ENCODE data around the gene CFB.
A peak's percentile ranks its signal among the peaks of the same experiment; 100 is the strongest.
"Not testable (repeated sequence)": the region's sequence is repeated elsewhere in the genome, so short reads cannot be mapped to it uniquely, and the experiment has no call there.

The CFB gene

DNA sequence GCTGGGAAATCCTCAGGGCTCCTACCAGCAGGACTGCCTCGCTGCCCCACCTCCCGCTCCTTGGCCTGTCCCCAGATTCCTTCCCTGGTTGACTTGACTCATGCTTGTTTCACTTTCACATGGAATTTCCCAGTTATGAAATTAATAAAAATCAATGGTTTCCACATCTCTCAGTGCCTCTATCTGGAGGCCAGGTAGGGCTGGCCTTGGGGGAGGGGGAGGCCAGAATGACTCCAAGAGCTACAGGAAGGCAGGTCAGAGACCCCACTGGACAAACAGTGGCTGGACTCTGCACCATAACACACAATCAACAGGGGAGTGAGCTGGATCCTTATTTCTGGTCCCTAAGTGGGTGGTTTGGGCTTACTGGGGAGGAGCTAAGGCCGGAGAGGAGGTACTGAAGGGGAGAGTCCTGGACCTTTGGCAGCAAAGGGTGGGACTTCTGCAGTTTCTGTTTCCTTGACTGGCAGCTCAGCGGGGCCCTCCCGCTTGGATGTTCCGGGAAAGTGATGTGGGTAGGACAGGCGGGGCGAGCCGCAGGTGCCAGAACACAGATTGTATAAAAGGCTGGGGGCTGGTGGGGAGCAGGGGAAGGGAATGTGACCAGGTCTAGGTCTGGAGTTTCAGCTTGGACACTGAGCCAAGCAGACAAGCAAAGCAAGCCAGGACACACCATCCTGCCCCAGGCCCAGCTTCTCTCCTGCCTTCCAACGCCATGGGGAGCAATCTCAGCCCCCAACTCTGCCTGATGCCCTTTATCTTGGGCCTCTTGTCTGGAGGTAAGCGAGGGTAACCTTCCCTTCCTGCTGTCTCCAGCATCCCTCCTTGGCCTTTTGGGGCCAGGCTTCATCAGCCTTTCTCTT lies at the start of gene CFB:
Gene CFB (plus strand): TSS at position 589 of the 863 bp plus-strand sequence. CDS start 127 bp downstream, at position 716.
- DNase-seq (ENCODE audit: low spot score) = no peak

DNA sequence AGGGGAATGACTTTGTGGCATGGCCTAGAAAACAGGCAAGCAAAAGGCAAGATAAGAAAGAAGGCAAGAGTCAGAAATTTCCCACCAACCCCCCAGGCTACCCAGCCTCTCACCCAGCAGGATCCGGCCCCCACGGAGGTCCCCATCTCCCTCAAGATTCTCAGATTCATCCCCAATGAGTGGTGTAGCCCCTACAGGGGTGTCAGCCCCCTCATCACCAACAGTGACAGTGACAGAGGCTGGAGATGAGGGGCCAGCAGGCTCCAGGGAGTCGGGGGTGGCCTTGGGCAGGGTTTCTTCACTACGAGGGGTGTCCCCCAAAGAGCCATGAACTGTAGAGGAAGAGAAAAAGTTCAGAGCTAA lies 49.4 kb upstream of the CFB start:
- DNase-seq (ENCODE audit: low spot score) = no peak

DNA sequence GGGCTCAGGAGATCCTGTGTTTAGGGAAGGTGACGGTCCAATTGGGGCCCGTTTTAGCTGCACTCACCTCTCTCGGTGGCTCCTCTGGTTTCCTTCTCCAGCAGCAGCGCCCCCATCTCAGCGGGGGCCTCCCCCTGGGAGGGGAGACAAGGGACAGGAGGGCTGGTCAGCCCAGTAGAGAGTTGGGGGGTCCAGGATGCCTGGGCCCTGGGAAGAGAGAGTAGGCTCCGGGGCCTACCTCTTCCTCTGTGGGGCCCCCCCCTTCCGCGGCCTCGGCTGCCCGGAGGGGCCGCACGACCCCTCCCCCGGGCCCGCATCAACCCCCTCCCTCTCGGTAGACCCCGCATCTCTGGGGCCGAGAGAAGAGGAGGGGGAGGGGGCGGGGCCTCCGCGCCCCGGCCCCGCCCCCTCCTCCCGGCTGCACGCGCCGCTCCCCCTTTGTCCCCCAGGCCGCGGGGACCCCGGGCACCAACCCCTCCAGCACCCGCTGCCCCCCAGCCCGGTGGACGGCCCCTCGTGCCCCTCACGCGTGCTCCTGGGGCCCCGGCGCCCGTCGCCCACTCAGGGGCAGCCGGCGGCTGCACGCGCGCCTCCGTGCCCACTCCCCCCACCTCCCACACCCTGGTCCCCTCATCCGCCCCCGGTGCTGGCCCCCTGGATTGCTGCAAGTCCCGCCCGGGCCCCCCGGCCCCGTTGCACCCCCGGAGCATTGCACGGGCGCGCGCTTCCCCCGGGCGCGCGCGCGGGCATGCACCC lies 48.9 kb upstream of the CFB start:
- DNase-seq (ENCODE audit: low spot score) = no peak

DNA sequence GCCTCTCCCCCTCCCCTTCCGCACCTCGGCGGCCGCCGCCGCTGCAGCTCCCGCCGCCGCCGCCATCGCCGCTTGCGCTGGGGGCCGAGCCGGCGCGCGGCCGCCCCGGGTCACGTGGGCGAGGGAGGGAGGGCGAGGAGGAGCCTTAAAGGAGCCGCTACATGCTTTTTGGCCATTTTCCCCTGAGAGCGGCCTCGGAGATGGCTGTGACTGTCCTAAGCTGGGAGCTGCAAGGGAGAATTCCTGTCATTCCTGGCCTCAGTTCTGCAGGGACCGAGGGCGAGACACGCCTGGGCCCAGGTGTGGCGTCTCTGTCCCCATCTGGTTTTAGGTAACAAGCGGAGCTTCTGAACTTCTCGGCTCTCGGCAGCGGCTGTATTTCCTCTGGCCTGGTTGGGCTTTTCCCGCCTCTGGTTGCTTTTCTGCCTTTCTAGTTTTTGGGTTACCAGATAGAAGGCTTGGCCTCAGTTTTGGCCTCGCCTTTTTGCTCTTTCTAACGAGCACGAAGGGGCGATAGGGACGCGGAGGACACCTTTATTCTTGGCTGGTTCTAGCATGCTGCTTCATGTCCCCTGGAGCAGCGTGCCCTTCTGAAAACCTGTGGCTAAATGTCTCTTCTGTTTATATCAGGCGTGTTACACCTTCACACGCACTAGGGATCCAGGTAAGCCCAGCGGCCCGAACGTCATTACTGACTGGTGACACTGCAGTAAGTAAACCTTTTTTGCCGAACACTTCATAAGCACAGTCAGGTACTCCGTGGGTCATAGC lies 48.1 kb upstream of the CFB start, which contains the start of gene EHMT2:
Gene EHMT2 (minus strand): TSS at position 87 of the 771 bp plus-strand sequence. CDS start 21 bp downstream, at position 66.
- peak; percentile 87 for DNase-seq (ENCODE audit: low spot score)

DNA sequence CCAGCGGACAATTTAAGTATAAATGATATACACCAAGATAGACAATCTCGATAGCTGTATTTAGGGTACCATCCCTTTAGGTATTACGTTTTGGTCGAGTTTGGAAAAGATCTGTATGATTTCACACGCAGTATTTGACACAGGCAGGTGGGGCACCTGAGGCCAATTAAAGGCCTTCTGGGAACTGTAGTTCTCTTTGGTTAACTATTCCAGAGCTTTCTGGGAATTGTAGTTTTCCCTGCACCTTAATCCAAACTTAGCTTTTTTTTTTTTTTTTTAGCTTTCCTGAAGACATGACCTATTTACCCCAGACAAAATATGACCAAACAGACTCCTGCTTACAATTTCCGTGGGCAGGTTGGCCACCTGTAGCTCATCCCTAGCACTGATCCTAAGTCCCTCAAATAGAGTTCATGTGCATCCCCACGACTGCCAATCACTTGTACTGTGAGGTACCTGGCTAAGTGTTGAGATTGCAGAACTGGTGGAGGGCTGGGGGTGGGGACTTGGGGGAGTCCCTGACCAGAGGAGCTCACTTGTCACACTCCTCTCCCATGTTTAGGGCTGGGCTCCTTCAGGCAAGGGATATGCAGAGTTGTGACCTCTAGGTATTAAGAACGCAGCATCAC lies 47.4 kb upstream of the CFB start:
- peak; percentile 62 for DNase-seq (ENCODE audit: low spot score)

DNA sequence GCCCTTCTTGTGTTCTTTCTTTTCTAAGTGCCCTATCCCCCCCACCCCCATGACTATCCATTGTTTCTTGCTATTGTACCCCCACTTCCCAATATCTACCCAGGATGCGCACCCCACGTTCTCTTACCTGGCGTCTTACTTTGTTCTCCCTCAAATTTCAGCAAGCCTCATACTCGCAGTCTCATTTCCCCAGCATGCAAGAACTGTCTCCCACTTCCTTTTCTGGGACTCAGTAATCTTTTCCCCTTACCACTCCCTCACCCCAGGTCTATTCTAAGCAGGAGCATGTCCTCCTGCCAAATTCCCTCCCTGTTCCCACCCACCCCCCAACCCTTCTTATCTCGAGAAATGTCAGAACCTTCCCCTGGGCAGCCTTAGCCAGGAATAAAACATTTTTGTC lies 46.7 kb upstream of the CFB start:
- no peak for DNase-seq (ENCODE audit: low spot score)

DNA sequence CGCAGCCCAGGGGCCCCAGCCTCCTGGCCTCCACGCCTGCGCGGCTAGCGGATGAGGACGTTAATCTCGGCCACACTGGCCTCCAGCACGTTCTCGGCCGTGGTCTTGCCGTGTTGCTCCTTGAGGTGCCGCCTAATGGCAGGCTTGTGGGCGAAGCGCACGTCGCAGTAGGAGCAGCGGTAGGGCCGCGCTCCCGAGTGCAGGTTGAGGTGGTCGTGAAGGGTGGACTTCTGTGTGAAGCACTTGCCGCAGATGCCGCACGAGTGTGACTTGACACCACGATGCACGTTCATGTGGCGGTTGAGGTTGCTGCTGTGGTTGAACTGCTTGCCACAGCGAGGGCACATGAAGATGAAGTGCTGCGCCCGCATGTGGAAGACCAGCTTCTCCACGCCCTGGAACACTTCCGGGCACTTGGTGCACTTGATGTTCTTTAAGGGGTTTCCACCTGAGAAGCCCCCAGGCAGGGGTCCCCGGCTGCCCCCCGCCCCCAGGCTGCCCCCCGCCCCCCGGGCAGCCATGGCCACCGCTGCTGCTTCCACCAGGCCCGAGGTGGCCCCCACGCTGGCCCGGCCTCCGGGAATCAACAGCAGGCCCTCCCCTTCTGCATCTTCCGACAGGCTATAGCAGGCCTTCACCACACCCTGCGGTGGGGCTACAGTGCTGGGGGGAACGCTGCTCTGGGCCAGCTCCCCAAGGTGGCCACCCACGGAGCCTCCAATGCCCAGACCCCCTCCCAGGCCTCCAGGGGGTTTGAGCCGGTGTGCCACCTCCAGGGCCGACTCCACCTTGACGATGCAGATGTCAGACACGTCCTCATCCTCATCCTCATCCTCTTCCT lies 45.8 kb upstream of the CFB start:
- DNase-seq (ENCODE audit: low spot score) = no peak

DNA sequence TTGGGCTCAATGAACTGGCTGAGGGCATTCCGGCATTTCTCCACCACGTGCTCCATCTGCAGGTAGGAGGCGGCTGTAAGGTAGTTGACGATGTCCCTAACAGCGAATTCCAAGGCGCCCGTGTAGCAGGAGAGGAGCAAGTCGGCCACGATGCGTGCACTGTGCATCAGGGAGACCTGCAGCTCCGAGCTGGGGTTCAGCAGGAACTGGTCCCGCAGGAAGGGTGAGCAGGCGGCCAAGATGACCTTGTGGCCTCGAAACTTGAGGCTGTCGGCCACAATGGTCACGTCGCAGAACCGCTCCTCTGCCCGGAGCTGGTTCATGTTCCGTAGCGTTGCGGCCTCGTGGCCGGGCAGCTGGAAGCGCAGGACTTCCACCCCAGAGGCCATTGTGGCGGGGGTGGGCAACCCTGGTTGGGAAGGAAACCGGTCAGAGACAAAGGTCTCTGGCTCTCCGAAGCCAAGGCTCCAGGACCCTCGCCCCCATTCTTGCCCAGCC lies 44.9 kb upstream of the CFB start:
- no peak for DNase-seq (ENCODE audit: low spot score)

DNA sequence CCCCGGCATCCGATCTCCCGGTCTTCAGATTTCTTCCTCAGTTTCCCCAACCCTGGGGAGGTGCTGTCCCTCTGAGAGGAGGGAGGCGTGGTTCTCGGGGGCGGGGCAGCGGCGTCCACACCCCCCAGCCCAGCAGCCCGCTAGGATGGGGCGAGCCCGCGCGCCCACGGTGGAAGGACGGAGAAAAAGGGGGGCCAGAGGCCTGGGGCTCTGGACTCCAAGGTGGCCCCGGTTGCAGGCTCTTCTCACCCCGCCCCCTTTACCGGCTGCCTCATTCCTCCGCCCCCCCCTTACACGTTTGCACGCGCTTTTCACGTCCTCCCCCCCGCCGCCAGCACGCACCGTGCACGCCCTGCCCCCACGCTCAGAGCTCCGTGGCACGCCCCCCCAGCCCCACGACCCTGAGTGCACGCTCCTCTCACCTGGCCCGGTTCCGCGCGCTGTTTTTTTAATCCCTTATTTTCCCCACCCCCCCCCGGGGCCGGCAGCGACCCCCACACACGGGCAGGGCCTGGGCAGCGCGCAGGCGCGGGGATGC lies 44.4 kb upstream of the CFB start:
- peak; percentile 58 for DNase-seq (ENCODE audit: low spot score)

DNA sequence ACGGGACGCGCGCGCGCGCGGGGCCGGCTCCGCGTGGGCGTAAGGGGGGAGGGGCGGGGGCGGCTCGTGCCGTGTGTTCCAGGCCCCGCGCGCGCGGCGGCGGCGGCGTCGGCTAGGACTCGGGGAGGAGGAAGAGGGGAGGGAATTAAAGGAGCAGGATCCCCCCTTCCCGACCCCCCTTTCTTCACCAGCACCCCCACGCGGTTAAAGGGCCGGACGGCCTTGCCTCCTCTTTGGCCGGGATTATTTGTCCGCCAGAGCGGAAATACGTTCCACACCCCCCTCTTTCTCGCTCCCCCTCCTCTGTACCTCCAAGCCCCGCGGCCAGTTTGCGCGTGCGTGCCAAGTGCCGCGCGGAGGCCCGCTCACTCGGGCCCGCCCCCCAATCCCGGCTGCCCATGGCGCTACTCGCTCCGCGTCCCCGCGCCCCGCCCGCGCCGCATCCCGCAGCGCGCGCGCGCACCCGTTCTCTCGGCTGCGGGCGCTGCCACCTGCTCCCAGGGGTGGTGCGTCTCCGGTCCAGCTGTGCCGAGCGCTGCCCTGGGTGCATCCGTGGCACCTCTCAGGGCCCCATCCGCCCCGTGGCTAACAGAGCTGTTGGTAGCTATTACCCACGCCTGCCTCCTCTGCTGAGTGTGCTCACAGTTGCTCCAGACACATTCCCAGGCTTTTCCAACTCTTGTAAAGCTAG lies 43.8 kb upstream of the CFB start, which contains the start of gene ZBTB12:
Gene ZBTB12 (minus strand): TSS at position 134 of the 691 bp plus-strand sequence. CDS start 781 bp downstream, outside the sequence.
- DNase-seq (ENCODE audit: low spot score) = peak; percentile 93

DNA sequence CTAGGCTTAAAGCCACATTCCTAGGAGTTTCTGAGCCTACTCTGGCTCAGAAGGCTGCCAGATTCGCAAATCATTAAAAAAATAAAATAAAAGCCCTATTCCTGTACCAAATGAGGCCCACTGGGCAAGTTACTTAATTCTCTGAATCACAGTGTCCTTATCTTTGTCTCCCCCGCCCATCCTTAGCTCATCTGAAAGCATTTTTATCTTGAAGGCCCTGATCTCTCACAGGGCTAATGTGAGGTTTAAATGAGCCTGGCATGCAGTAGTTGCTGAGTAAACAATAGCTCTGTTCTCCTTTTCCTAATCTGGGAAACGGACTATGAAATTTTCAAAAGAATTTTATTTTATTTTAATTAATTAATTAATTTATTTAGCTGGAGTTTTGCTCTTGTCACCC lies 41.9 kb upstream of the CFB start:
- no peak for DNase-seq (ENCODE audit: low spot score)

DNA sequence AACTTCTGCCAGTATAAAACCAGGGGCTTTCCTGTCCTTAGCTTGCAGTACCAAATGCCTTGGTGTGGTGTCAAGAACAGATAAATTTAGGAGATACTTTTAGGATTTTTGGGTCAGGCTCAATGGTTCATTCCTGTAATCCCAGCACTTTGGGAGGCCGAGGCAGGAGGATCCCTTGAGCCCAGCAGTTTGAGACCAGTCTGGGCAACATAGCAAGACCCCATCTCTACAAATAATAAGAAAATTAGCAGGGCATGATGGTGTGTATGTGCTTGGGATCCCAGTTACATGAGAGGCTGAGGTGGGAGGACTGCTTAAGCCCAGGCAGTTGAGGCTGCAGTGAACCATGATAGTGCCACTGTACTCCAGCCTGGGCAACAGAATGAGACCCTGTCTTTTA lies 40.9 kb upstream of the CFB start:
- no peak for DNase-seq (ENCODE audit: low spot score)

DNA sequence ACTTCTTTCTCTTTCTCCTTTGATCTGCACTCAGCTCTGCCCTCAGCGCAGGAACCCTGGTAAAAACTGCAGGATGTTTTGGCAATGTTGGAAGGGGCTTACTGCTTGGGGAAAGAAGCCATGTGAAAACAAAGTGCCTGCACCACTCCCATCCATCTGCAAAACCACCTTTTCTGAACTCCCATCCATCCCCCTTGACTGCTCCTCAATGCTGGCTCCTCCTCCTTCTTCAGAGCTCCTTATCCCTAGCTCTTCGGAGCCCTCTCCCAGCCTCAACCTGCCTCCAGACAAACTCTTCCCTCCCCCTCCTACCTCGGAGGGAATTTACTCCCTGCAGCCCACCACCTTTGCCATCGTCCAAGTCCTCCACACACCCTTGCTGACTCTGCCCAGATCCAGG lies 39.8 kb upstream of the CFB start:
- no peak for DNase-seq (ENCODE audit: low spot score)

DNA sequence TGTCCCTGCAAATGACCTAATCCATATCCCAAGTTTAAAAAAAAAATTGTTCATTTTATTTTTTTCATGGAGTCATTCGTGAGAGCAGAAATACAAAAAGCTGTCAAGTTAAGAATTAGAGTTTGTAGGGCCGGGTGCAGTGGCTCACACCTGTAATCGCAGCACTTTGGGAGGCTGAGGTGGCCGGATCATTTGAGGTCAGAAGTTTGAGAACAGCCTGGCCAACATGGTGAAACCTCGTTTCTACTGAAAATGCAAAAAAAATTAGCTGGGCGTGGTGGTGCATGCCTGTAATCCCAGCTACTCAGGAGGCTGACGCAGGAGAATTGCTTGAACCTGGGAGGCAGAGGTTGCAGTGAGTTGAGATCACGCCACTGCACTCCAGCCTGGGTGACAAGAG lies 39.2 kb upstream of the CFB start:
- DNase-seq (ENCODE audit: low spot score) = not testable (repeated sequence)

DNA sequence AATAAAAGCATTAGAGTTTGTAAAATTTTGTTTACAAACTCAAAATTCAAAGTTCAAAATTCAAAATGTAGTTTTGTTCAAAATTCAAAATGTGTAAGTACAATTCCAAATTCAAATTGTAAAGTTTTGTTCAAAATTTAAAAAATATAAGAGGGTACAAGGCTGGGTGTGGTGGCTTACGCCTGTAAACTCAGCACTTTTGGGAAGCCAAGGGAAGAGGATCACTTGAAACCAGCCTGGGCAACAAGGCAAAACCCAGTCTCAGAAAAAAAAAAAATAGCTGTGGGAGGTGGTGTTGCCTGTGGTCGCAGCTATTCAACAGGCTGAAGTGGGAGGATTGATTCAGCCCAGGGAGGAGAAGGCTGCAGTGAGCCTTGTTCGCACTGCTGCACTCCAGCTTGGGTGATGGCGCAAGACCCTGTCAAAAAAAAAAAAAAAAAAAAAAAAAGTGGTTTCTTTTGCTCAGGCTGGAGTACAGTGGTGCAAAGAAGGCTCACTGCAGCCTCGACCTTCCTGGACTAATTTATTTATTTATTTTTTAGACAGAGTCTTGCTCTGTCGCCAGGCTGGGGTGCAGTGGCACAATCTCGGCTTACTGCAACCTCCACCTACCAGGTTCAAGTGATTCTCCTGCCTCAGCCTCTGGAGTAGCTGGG lies 38.6 kb upstream of the CFB start:
- DNase-seq (ENCODE audit: low spot score) = no peak

DNA sequence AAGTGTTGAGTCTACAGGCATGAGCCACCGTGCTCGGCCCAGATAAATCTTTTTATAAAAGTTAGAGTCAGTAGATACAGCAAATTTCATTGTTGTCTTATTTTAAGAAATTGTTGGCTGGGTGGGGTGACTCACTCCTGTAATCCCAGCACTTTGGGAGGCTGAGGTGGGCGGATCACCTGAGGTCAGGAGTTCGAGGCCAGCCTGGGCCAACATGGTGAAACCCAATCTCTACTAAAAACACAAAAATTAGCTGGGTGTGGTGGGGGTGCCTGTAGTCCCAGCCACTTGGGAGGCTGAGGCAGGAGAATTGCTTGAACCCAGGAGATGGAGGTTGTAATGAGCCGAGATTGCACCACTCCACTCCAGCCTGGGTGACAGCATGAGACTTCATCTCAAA lies 37.6 kb upstream of the CFB start:
- not testable (repeated sequence) for DNase-seq (ENCODE audit: low spot score)

DNA sequence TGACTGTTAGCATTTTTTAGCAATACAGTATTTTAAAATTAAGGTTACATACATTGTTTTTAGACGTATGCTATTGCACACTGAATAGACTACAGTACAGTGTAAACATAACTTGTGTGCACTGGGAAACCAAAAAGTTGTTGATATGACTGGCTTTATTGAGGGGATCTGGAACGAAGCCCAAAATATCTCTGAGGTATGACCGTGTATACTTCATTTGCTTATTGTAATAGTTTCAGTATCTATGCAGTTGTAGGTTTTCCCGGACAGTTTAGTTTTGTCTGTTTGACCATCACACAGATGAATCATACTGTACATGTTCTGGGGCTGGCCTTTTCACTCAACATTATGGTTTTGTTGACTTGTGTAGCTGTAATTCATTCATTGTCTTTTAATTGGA lies 37.1 kb upstream of the CFB start:
- no peak for DNase-seq (ENCODE audit: low spot score)

DNA sequence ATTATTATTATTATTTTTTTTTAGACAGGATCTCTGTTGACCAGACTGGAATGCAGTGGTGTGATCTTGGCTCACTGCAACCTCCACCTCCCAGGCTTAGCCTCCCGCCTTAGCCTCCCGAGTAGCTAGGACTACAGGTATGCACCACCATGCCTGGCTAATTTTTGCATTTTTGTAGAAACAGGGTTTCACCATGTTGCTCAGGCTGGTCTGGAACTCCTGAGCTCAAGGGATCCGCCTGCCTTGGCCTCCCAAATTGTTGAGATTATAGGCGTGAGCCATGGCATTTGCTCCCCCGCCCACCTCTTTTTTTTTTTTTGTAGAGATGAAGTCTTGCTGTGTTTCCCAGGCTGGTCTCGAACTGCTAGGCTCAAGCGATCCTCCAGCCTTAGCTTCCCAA lies 36.6 kb upstream of the CFB start:
- DNase-seq (ENCODE audit: low spot score) = not testable (repeated sequence)

Data from RKO (cell line).